Germinal center (tissue), 1 donor: ENCODE results near the gene TSEN54.

ENCODE experiments used
- DNase-seq: peaks from one replicate; pipeline ENCODE4 v3.0.0; 2012; ENCODE audit warnings: mixed read lengths, low spot score

Gene TSEN54

GRCh38 chr17:75565618-75566017 is 49.3 kb downstream of the TSEN54 start:
- DNase-seq: no peak

- no peak for DNase-seq
Measured at GRCh38 chr17:75566416-75566815, 50.1 kb downstream of the TSEN54 start.

- DNase-seq: peak; percentile 80
Measured at GRCh38 chr17:75566834-75567233, 50.5 kb downstream of the TSEN54 start.

GRCh38 chr17:75568412-75569255 is 52.3 kb downstream of the TSEN54 start:
- DNase-seq: no peak

- DNase-seq: no peak
Measured at GRCh38 chr17:75570034-75570676, 53.8 kb downstream of the TSEN54 start.

- no peak for DNase-seq
Measured at GRCh38 chr17:75570772-75571171, 54.4 kb downstream of the TSEN54 start.

GRCh38 chr17:75571197-75571884 is 55.0 kb downstream of the TSEN54 start:
- peak; percentile 81 for DNase-seq

GRCh38 chr17:75571885-75572215 is 55.5 kb downstream of the TSEN54 start:
- no peak for DNase-seq

GRCh38 chr17:75572713-75573539 is 56.6 kb downstream of the TSEN54 start:
- DNase-seq: no peak

- no peak for DNase-seq
Measured at GRCh38 chr17:75573540-75573957, 57.2 kb downstream of the TSEN54 start.

GRCh38 chr17:75573994-75574393 is 57.7 kb downstream of the TSEN54 start:
- no peak for DNase-seq
